ENCODE measurements around the gene TSPAN2. TPM values are rescaled to one million over a fixed set of nuclear protein-coding genes. Genes with fewer than 3 reads are reported as not detected.

Gene TSPAN2
- total and polyA plus RNA-seq, 2 donors (not counting 3 experiments of a cell fraction or from before 2014, with no cell fraction given): 1.5 to 5.0 TPM

DNA sequence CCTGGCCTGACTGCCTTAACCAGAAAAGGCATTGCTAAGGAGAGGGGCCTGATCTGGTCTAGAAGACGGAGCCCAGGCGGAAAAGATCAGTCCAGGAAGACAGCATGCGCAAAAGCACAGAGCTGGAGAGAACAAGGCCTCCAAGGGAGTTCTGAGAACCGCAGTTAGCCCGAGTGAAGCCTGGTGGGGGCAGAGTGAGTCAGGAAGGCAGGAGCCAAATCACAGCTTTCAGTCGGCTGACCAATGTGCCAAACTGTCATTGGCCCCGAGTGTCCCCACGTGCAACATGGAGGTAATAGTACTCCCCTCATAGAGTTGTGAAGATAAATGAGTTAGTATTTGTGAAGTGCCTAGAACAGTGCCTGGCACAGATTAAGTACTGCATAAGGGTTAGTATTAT lies 1.2 kb upstream of the TSPAN2 start:
- TF ChIP-seq JUN (IDR thresholded peaks at IDR 0.05; ENCODE audit: borderline replicate concordance, insufficient read depth, insufficient read length, low read depth) (no peak), GATA2 (IDR thresholded peaks at IDR 0.05; ENCODE audit: insufficient read depth, insufficient read length, low read depth, low read length) (no peak), POLR2A (IDR thresholded peaks at IDR 0.05; ENCODE audit: low read depth, low read length) (no peak), POLR2AphosphoS5 (IDR thresholded peaks at IDR 0.05; ENCODE audit: insufficient read depth, low read depth, low read length) (no peak), FOS (IDR thresholded peaks at IDR 0.05; ENCODE audit: borderline replicate concordance, insufficient read depth, low read length) (no peak), MYC (IDR thresholded peaks at IDR 0.05; ENCODE audit: low read depth, low read length) (no peak), EZH2 (IDR thresholded peaks at IDR 0.05; ENCODE audit: borderline replicate concordance, low read depth, low read length, severe bottlenecking) (no peak)
- TF ChIP-seq, protein P1, sequence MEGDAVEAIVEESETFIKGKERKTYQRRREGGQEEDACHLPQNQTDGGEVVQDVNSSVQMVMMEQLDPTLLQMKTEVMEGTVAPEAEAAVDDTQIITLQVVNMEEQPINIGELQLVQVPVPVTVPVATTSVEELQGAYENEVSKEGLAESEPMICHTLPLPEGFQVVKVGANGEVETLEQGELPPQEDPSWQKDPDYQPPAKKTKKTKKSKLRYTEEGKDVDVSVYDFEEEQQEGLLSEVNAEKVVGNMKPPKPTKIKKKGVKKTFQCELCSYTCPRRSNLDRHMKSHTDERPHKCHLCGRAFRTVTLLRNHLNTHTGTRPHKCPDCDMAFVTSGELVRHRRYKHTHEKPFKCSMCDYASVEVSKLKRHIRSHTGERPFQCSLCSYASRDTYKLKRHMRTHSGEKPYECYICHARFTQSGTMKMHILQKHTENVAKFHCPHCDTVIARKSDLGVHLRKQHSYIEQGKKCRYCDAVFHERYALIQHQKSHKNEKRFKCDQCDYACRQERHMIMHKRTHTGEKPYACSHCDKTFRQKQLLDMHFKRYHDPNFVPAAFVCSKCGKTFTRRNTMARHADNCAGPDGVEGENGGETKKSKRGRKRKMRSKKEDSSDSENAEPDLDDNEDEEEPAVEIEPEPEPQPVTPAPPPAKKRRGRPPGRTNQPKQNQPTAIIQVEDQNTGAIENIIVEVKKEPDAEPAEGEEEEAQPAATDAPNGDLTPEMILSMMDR (IDR thresholded peaks at IDR 0.05; ENCODE audit: extremely low read depth in 1 of 2, insufficient read depth in 1 of 2, low read depth in 1 of 2, low read length in 2 of 2): no peak
- TF ChIP-seq, protein P2, sequence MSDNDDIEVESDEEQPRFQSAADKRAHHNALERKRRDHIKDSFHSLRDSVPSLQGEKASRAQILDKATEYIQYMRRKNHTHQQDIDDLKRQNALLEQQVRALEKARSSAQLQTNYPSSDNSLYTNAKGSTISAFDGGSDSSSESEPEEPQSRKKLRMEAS (IDR thresholded peaks at IDR 0.05; ENCODE audit: insufficient read depth, insufficient read length): no peak
- Histone ChIP-seq H3K79me2 (ENCODE audit: control insufficient read depth, insufficient read depth, low read length) (no peaks in the 10 kb centered on the region), H3K36me3 (ENCODE audit: control insufficient read depth in 2 of 2, extremely low read depth in 1 of 2, insufficient read depth in 2 of 2, low read length in 2 of 2) (no peaks in the 10 kb centered on the region), H3K4me3 (replicated peaks in 1 of 3; ENCODE audit: insufficient read depth in 1 of 3, low read depth in 1 of 3, low read length in 3 of 3) (no peak overlapping the region), H3K9me3 (replicated peaks; ENCODE audit: control insufficient read depth, insufficient read depth, low read length) (no peaks in the 10 kb centered on the region), H3K27me3 (ENCODE audit: control insufficient read depth in 2 of 2, insufficient read depth in 2 of 2, low read length in 2 of 2) (peaks cover 7 to 19% of the 10 kb centered on the region in 2 experiments), H3K4me2 (ENCODE audit: insufficient read depth, low read length) (no peak overlapping the region), H3K9me1 (replicated peaks; ENCODE audit: control insufficient read depth, extremely low read depth, insufficient read depth, low read length) (no peaks in the 10 kb centered on the region), H3K27ac (ENCODE audit: insufficient read depth, low read depth, low read length) (no peak overlapping the region), H3K9ac (replicated peaks; ENCODE audit: extremely low read depth, insufficient read depth, low read length) (no peak overlapping the region), H3K4me1 (ENCODE audit: control insufficient read depth, extremely low read depth, insufficient read depth, low read length) (peaks cover 7% of the 10 kb centered on the region), H2AFZ (ENCODE audit: low read depth, low read length) (no peak overlapping the region), H4K20me1 (replicated peaks; ENCODE audit: control insufficient read depth, extremely low read depth, insufficient read depth, low read length) (no peaks in the 10 kb centered on the region)
- no peak for DNase-seq (ENCODE audit: low read depth, low spot score)
- dilution Hi-C loops (cut with MboI; ENCODE audit: extremely low pct_ligation_motif_present, low sequenced_read_pairs) (no loop called here), intact Hi-C loops (cut with micrococcal nuclease) (no loop called here)
- ChIA-PET CTCF (interaction anchor here (1.1 kb wide), 1 partner anchor 38 kb away, joined by 4 read pairs; no protein-coding TSS in a partner anchor), POLR2A (no interaction called here)
- no TSS peak for BruUV-seq (replicated peaks)
- no peak for FAIRE-seq

Measured in endothelial cell of umbilical vein (primary cell).